Smooth muscle cell of bladder (primary cell): ENCODE data around the gene SIM1. TPM values are rescaled to one million over a fixed set of nuclear protein-coding genes. Genes with fewer than 3 reads are reported as not detected.

Experiments
- total RNA-seq: library from RNA; depleted of rRNA; stranded (reverse); fragments of >200 nt; gene quantifications from 2 replicates; pipeline ENCODE4 v1.2.3, GENCODE V29; 2014

Gene SIM1, protein sequence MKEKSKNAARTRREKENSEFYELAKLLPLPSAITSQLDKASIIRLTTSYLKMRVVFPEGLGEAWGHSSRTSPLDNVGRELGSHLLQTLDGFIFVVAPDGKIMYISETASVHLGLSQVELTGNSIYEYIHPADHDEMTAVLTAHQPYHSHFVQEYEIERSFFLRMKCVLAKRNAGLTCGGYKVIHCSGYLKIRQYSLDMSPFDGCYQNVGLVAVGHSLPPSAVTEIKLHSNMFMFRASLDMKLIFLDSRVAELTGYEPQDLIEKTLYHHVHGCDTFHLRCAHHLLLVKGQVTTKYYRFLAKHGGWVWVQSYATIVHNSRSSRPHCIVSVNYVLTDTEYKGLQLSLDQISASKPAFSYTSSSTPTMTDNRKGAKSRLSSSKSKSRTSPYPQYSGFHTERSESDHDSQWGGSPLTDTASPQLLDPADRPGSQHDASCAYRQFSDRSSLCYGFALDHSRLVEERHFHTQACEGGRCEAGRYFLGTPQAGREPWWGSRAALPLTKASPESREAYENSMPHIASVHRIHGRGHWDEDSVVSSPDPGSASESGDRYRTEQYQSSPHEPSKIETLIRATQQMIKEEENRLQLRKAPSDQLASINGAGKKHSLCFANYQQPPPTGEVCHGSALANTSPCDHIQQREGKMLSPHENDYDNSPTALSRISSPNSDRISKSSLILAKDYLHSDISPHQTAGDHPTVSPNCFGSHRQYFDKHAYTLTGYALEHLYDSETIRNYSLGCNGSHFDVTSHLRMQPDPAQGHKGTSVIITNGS
- total RNA-seq, result not detected in 2 replicates

GRCh38 chr6:100464903-100465700, at the start of gene SIM1:
Gene SIM1 (minus strand): TSS chr6:100464921. CDS start chr6:100463468, 1,453 bp downstream.

